Measurements from ENCODE around the gene SYCP2L.
"Not testable (repeated sequence)": the region's sequence is repeated elsewhere in the genome, so short reads cannot be mapped to it uniquely, and the experiment has no call there.

SYCP2L gene

GRCh38 chr6:10886691-10887502 is at the start of gene SYCP2L:
TSS of gene SYCP2L (plus strand) at chr6:10887052. CDS start at chr6:10887127, 75 bp downstream.
- DNase-seq: peak; percentile 79 to 86 (median 83)

GRCh38 chr6:10837622-10837994 is 49.2 kb upstream of the SYCP2L start:
- peak in 1 of 3 donors; percentile 16 for DNase-seq

- DNase-seq: peak; percentile 88 to 97 (median 95)
Observed at GRCh38 chr6:10837995-10838793, 48.7 kb upstream of the SYCP2L start, which contains the start of gene MAK. TSS of gene MAK (minus strand) at chr6:10838539. CDS start at chr6:10830648, 7,891 bp downstream.

DNA sequence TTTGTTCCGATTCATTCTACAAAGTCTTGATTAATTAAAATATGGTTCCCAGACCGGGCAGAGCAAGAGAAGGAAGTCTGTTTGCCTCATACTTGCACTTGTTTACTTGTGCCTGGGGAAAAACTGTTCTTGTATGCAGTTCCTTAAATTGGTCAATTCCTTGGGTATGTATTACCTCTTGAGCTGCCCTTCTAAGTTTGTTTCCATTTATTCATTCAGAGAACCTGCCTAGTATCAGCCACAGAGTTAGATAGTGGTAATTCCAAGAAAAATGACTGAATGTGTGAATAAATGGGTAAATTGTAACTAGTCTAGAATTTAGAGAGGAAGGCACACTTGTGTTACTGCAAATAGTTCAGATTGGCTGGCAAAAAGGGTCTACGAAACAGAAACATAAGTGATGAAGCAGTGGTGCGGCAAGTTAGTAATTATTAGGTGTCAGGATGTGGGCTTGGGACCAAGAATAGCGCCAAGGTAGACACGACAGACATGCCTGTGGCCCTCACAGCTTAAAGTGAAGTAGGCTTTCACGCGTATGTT is 48.0 kb upstream of the SYCP2L start:
- DNase-seq: peak in 1 of 3 donors; percentile 75

GRCh38 chr6:10843554-10843953 is 43.3 kb upstream of the SYCP2L start:
- DNase-seq: no peak

DNA sequence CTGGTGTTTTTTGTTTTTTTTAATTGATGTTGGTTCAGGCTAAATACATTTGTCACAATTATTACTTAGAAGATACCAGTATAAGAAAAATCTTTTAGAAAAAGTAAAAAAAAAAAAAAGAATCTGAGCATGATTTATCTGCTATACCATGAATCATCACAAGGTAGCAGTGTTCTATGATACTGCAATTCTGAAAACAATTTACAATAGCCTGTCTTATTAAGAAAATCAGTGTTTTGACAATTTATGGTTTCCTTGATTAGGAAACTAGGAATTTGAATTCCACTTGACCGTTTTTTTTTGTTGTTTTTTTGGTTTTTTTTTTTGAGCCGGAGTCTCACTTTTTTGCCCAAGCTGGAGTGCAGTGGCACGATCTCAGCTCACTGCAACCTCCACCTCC is 39.2 kb upstream of the SYCP2L start:
- DNase-seq: peak in 2 of 3 donors; percentile 36 to 49

GRCh38 chr6:10849901-10850300 is 37.0 kb upstream of the SYCP2L start:
- DNase-seq: no peak

DNA sequence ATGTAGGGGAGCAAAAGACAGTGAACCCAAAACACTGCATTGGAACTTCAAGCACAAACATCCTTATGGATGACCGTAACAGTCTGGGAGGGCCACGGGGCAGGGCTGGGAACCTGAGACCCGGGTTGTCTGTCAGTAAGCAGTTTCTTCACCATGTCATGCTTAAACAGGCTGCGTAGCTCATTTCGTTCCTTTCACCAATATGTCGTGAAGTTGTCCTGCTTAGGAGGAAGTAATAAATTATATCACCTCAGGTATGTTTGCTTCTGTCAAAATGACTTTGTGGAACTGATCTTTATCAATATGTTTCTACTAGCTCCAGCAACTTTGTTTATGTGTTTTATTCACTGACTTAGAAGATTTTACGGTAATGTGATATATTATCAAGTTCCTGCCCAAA is 36.1 kb upstream of the SYCP2L start:
- no peak for DNase-seq

DNA sequence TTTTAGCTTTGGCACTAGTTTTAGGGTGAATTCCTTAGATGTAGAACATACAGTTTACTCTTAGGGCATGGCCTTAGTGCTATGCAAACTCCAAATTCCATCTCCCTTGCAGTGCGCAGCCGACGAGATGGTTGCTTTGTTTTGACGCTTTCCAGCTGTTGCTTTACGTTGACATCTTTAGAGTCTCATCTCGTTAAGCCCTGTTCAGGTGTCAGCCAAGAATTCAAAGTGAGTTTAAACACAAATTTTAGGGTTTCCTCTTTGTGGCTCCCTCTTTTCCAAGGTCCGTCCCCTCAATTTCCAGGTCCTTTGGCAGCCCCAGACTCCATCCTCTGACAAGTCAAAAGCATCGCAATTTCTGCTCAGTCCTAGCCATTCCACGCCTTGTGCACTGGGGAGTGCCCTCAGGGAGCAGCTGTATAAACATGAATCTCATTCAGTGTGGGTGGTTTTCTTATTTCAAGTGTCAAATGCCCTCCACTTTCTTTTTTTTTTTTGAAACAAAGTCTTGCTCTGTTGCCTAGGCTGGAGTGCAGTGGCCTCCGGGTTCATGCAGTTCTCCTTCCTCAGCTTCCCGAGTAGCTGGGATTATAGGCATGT is 34.4 kb upstream of the SYCP2L start:
- no peak for DNase-seq

GRCh38 chr6:10853849-10854300 is 33.0 kb upstream of the SYCP2L start:
- not testable (repeated sequence) for DNase-seq

GRCh38 chr6:10854922-10855632 is 31.8 kb upstream of the SYCP2L start:
- DNase-seq: no peak

DNA sequence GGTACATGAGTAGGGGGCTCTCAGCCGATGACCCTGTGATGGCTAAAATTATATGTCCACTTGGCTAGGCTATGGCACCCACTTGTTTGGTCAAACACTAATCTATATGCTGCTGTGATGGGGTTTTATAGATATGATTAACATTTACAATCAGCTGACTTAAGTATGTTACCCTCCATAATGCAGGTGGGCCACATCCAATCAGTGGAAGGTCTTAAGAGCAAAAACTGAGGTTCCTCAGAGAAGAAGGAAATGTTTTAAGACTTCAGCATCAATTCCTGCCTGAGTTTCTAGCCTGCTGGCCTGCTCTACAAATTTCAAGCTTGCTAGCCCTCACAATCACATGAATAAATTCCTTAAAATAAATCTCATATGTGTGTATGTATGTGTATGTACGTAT is 29.6 kb upstream of the SYCP2L start:
- DNase-seq: no peak

GRCh38 chr6:10861086-10861485 is 25.8 kb upstream of the SYCP2L start:
- DNase-seq: no peak

DNA sequence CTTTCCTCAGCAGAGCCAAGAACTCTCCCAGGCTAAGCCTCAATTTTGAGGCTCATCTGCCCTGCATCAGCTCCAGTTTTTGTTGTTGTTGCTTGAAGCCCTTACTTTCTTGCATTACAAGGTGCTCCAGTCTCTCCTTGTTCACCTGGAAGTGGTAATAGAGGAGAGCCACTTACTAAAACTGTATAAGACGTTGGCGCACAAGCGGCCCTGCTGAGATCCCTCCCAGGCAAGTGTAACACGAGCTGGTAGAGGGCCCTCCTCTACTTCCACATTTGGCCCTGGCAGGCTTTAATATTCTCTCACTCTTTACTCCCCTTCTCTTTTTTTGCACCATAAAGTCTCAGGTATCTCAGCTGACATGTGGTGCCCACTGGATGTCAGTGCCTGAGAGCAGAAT is 24.5 kb upstream of the SYCP2L start:
- DNase-seq: no peak

DNA sequence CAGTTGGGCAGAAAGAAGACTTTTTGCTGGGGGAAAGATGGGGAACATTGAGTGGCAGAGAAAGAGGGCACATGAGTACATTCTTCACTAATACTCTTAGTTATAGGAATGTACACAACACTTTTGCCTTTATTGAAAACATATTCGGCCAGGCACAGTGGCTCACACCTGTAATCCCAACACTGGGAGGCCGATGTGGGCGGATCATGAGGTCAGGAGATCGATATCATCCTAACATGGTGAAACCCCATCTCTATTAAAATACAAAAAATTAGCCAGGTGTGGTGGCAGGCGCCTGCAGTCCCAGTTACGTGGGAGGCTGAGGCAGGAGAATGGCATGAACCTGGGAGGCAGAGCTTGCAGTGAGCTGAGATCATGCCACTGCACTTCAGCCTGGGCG is 23.8 kb upstream of the SYCP2L start:
- not testable (repeated sequence) for DNase-seq

DNA sequence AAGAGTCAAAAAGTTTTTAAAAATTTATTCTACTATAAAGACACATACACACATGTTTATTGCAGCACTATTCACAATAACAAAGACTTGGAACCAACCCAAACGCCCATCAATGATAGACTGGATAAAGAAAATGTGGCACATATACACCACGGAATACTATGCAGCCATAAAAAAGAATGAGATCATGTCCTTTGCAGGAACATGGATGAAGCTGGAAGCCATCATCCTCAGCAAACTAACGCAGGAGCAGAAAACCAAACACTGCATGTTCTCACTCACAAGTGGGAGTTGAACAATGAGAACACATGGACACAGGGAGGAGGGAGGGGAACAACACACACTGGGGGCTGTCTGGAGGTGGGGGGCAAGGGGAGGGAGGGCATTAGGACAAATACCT is 20.1 kb upstream of the SYCP2L start:
- DNase-seq: not testable (repeated sequence)

DNA sequence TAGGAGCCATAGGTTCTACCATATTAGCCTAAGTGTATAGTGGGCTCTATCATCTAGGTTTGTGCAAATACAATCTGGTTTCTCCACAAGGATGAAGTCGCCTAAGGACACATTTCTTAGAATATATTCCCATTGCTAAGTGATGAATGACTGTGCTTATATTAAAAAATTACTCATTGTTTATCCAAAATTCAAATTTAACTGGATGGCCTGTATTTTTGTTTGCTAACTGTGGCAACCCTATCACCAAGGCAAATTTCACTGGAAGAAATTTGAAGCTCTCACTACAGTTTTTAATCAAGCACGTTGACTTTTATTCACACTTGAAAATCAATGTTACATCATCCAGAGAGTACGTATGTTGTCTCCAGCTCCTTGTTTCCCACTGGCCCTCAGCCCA is 18.9 kb upstream of the SYCP2L start:
- no peak for DNase-seq

- DNase-seq: no peak
Observed at GRCh38 chr6:10873374-10873773, 13.5 kb upstream of the SYCP2L start.

GRCh38 chr6:10874207-10874606 is 12.6 kb upstream of the SYCP2L start:
- DNase-seq: no peak

GRCh38 chr6:10875026-10875425 is 11.8 kb upstream of the SYCP2L start:
- DNase-seq: no peak

GRCh38 chr6:10877012-10877411 is 9.8 kb upstream of the SYCP2L start:
- no peak for DNase-seq

GRCh38 chr6:10877871-10878270 is 9.0 kb upstream of the SYCP2L start:
- peak in 1 of 3 donors; percentile 6 for DNase-seq
